Neural cell (in vitro differentiated cells): ENCODE results near the gene CHRNA4. TPM values are rescaled to one million over a fixed set of nuclear protein-coding genes. Genes with fewer than 3 reads are reported as not detected.

Source experiments
- H2AFZ ChIP-seq: fragments of 200-600, 300-800 bp; sonication (generic), shearing (Covaris generic); 2 replicates; pipeline ENCODE4 v1.6.0; 2014; ENCODE audit warnings: low read depth, mild to moderate bottlenecking, antibody characterized with exemption, low read length, moderate library complexity
- H3F3A ChIP-seq: fragments of 200-600 bp; shearing (Covaris generic); 2 replicates; pipeline ENCODE4 v1.6.1; 2016; ENCODE audit warnings: mild to moderate bottlenecking, moderate library complexity, mixed read lengths, antibody characterized with exemption, low read length; ENCODE audit not compliant: insufficient read depth, poor library complexity, severe bottlenecking
- H3K27ac ChIP-seq: fragments of 200-600, 300-800 bp; sonication (generic), shearing (Covaris generic); 2 replicates; pipeline ENCODE4 v1.5.1; 2014; ENCODE audit warnings: mild to moderate bottlenecking, low read length, moderate library complexity
- H3K27me3 ChIP-seq: fragments of 300-800, 200-600 bp; sonication (generic), shearing (Covaris generic); 2 replicates; pipeline ENCODE4 v1.6.0; 2014; ENCODE audit warnings: mild to moderate bottlenecking, low read depth, low read length, moderate library complexity; ENCODE audit not compliant: insufficient read depth
- H3K36me3 ChIP-seq: fragments of 300-800, 200-600 bp; sonication (generic), shearing (Covaris generic); 2 replicates; pipeline ENCODE4 v1.5.1; 2014; ENCODE audit warnings: mild to moderate bottlenecking, antibody characterized with exemption, low read length, moderate library complexity; ENCODE audit not compliant: insufficient read depth
- H3K4me2 ChIP-seq: fragments of 300-800, 200-600 bp; sonication (generic), shearing (Covaris generic); 2 replicates; pipeline ENCODE4 v1.6.0; 2014; ENCODE audit warnings: mild to moderate bottlenecking, low read length
- H3K4me3 ChIP-seq: fragments of 300-800, 200-600 bp; sonication (generic), shearing (Covaris generic); 2 replicates; pipeline ENCODE4 v1.5.1; 2014; ENCODE audit warnings: mild to moderate bottlenecking, low read length, moderate library complexity
- H3K79me2 ChIP-seq: fragments of 200-600 bp; shearing (Covaris generic); replicated peaks from 2 replicates; pipeline ENCODE4 v1.6.0; 2014; ENCODE audit warnings: mild to moderate bottlenecking, low read length, moderate library complexity; ENCODE audit not compliant: insufficient read depth
- H3K9ac ChIP-seq: fragments of 300-800, 200-600 bp; sonication (generic), shearing (Covaris generic); 2 replicates; pipeline ENCODE4 v1.6.1; 2016; ENCODE audit warnings: mild to moderate bottlenecking, low read length, mixed read lengths
- H3K9me2 ChIP-seq: fragments of 200-600 bp; shearing (Covaris generic); 2 replicates; pipeline ENCODE4 v1.6.1; 2016; ENCODE audit warnings: mild to moderate bottlenecking, low read length, mixed read lengths; ENCODE audit not compliant: insufficient read depth
- H3K9me3 ChIP-seq: fragments of 200-600, 300-800 bp; sonication (generic), shearing (Covaris generic); 2 replicates; pipeline ENCODE4 v1.6.1; 2016; ENCODE audit warnings: mild to moderate bottlenecking, mixed run types, low read length, moderate library complexity, mixed read lengths
- H4K20me1 ChIP-seq: fragments of 200-600 bp; shearing (Covaris generic); 2 replicates; pipeline ENCODE4 v1.6.1; 2016; ENCODE audit warnings: mild to moderate bottlenecking, mixed run types; ENCODE audit not compliant: insufficient read depth
- CTCF ChIP-seq: fragments of 450-650 bp; IDR thresholded peaks from 2 replicates; pipeline ENCODE4 v1.5.1; 2014; ENCODE audit warnings: antibody characterized with exemption, mild to moderate bottlenecking, moderate library complexity; ENCODE audit not compliant: poor library complexity, severe bottlenecking
- EP300 ChIP-seq: fragments of 450-650 bp; conservative IDR thresholded peaks from 2 replicates; pipeline ENCODE4 v1.6.1; 2014; ENCODE audit warnings: antibody characterized with exemption, mild to moderate bottlenecking, moderate library complexity; ENCODE audit not compliant: poor library complexity, severe bottlenecking
- EZH2 ChIP-seq: fragments of 200-600, 300-800 bp; shearing (Covaris generic), sonication (generic); IDR thresholded peaks from 2 replicates; pipeline ENCODE4 v1.6.1; 2014; ENCODE audit warnings: antibody characterized with exemption, low read length, borderline replicate concordance, mild to moderate bottlenecking; ENCODE audit not compliant: insufficient read depth, poor library complexity, severe bottlenecking
- MXI1 ChIP-seq: fragments of 450-650 bp; conservative IDR thresholded peaks from 2 replicates; pipeline ENCODE4 v1.6.1; 2014; ENCODE audit warnings: antibody characterized with exemption, mild to moderate bottlenecking; ENCODE audit not compliant: poor library complexity, severe bottlenecking
- POLR2AphosphoS5 ChIP-seq: IDR thresholded peaks from 2 replicates; pipeline ENCODE4 v1.6.1; 2012
- RAD21 ChIP-seq: fragments of 450-650 bp; conservative IDR thresholded peaks from 2 replicates; pipeline ENCODE4 v1.6.1; 2014; ENCODE audit warnings: antibody characterized with exemption, mild to moderate bottlenecking, moderate library complexity
- REST ChIP-seq: IDR thresholded peaks from 2 replicates; pipeline ENCODE4 v1.6.1; 2012; ENCODE audit warnings: borderline replicate concordance
- SMC3 ChIP-seq: fragments of 450-650 bp; conservative IDR thresholded peaks from 2 replicates; pipeline ENCODE4 v1.6.1; 2014; ENCODE audit warnings: antibody characterized with exemption, mild to moderate bottlenecking, moderate library complexity; ENCODE audit not compliant: poor library complexity
- TAF1 ChIP-seq: IDR thresholded peaks from 2 replicates; pipeline ENCODE4 v1.6.1; 2012; ENCODE audit warnings: low read depth
- polyA plus RNA-seq: library from polyadenylated mRNA; depleted of rRNA; stranded (reverse); fragments of >200 nt; gene quantifications from 2 replicates; pipeline ENCODE4 v1.2.3, GENCODE V29; 2014

Gene CHRNA4
- polyA plus RNA-seq, 1 donor from 2014 or later = 6.8 TPM

- no peaks in the 10 kb centered on the region for H3K36me3 ChIP-seq
- H3K27ac ChIP-seq = no peak overlapping the region
- H2AFZ ChIP-seq = no peak overlapping the region
- H3K9me3 ChIP-seq = no peaks in the 10 kb centered on the region
- H3K9ac ChIP-seq = no peak overlapping the region
- H3K27me3 ChIP-seq = no peaks in the 10 kb centered on the region
- no peak overlapping the region for H3K4me2 ChIP-seq
- H3K9me2 ChIP-seq = no peaks in the 10 kb centered on the region
- H3K79me2 ChIP-seq = no peaks in the 10 kb centered on the region
- no peak overlapping the region for H3K4me3 ChIP-seq
- TF ChIP-seq POLR2AphosphoS5 (no peak), CTCF (no peak), RAD21 (no peak), MXI1 (no peak), REST (no peak), EP300 (no peak), EZH2 (no peak), TAF1 (no peak), SMC3 (no peak)
- no peaks in the 10 kb centered on the region for H4K20me1 ChIP-seq
- H3F3A ChIP-seq = no peaks in the 10 kb centered on the region
Measured at GRCh38 chr20:63346131-63347080, 14.7 kb downstream of the CHRNA4 start.

DNA sequence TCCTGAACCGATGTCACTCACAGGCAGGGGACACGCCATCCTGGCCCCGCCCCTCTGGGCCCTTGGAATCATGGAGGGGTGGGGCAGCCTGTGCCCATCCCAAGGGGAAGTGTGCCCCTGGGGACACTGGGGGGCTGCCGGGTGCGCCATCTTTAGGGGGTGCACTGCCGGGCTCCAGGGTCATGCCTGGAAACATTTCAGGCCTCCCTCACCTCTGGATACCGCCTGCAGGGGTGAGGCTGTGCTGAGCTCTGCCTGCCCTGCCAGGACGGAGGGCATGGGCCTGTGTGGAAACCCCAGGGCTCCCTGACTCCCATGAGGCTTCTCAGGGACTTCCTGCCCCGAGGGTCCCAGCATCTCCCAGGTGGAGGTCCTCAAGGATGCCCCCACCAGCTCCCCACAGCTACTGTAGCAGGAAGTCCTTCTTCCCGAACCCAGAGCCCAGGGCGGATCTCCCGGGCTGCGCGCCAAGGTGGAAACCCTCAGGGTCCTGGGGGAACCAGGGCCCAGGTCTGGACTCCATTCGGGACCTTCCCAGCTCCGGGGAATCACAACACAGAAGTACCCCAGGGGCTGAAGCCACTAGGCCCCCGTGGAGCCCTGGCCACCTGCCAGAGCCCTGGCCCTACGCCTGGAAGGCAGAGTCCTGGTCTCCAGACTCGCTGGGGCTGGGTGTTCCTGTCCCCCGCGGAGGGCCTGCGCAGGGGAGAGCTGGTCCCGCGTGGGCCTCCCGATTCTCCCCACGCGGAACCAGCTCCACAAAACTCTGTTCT, 15.6 kb downstream of the CHRNA4 start:
- no peak overlapping the region for H3K9ac ChIP-seq
- no peaks in the 10 kb centered on the region for H3K36me3 ChIP-seq
- H3K27ac ChIP-seq = no peak overlapping the region
- H3K4me2 ChIP-seq = no peak overlapping the region
- TF ChIP-seq MXI1 = no peak
- TF ChIP-seq RAD21 = no peak
- TF ChIP-seq SMC3 = no peak
- TF ChIP-seq REST = no peak
- no peaks in the 10 kb centered on the region for H4K20me1 ChIP-seq
- H3K79me2 ChIP-seq = no peaks in the 10 kb centered on the region
- H2AFZ ChIP-seq = no peak overlapping the region
- H3F3A ChIP-seq = no peaks in the 10 kb centered on the region
- H3K9me2 ChIP-seq = no peaks in the 10 kb centered on the region
- no peak overlapping the region for H3K4me3 ChIP-seq
- no peaks in the 10 kb centered on the region for H3K27me3 ChIP-seq
- no peaks in the 10 kb centered on the region for H3K9me3 ChIP-seq
